Peyer's patch (tissue), 4 donors: ENCODE results near the gene BOC.

Source experiments
- POLR2A ChIP-seq, 2 donors: fragments of 450-650 bp; IDR thresholded peaks; one replicate each; pipeline ENCODE4 v1.5.1; 2017; ENCODE audit warnings: antibody characterized with exemption in 2 of 2, mild to moderate bottlenecking in 2 of 2, moderate library complexity in 2 of 2
- TF ChIP-seq, protein P1 (sequence below), 6 experiments: fragments of 450-650 bp in 4 of 6; fragments of 200-600 bp in 2 of 6; sonication (generic) in 1 of 6; IDR thresholded peaks; one replicate each; pipeline ENCODE4 v1.5.1; 2017 to 2019; ENCODE audit warnings: antibody characterized with exemption in 6 of 6, mild to moderate bottlenecking in 3 of 6, moderate library complexity in 1 of 6

- TF ChIP-seq, protein P1, sequence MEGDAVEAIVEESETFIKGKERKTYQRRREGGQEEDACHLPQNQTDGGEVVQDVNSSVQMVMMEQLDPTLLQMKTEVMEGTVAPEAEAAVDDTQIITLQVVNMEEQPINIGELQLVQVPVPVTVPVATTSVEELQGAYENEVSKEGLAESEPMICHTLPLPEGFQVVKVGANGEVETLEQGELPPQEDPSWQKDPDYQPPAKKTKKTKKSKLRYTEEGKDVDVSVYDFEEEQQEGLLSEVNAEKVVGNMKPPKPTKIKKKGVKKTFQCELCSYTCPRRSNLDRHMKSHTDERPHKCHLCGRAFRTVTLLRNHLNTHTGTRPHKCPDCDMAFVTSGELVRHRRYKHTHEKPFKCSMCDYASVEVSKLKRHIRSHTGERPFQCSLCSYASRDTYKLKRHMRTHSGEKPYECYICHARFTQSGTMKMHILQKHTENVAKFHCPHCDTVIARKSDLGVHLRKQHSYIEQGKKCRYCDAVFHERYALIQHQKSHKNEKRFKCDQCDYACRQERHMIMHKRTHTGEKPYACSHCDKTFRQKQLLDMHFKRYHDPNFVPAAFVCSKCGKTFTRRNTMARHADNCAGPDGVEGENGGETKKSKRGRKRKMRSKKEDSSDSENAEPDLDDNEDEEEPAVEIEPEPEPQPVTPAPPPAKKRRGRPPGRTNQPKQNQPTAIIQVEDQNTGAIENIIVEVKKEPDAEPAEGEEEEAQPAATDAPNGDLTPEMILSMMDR (IDR thresholded peaks at IDR 0.05) = no peak
- TF ChIP-seq POLR2A (IDR thresholded peaks at IDR 0.05) = no peak
These were observed 32.0 kb upstream of the BOC start for GRCh38 chr3:113179235-113179824.
